Keratinocyte (primary cell): Measurements from ENCODE around the gene SLC10A6. TPM values are rescaled to one million over a fixed set of nuclear protein-coding genes. Genes with fewer than 3 reads are reported as not detected.

ENCODE experiments used
- DNase-seq: peaks from one replicate; pipeline ENCODE4 v3.0.0-alpha.2; 2011; ENCODE audit warnings: low read depth, missing footprints, low spot score
- FAIRE-seq: peaks from 2 replicates; lab custom pipeline; 2011; peaks lifted over from hg19 to GRCh38; lab: Jason Lieb, UNC
- H2AFZ ChIP-seq: 2 replicates; pipeline ENCODE4 v1.6.0; 2012; ENCODE audit warnings: low read length, control low read depth, inconsistent platforms; ENCODE audit not compliant: control insufficient read depth
- H3K27ac ChIP-seq: 2 replicates; pipeline ENCODE4 v1.5.1; 2011; ENCODE audit warnings: low read length; ENCODE audit not compliant: control insufficient read depth, insufficient read depth
- H3K27me3 ChIP-seq: 3 replicates; pipeline ENCODE4 v1.6.0; 2011; ENCODE audit warnings: low read length; ENCODE audit not compliant: control insufficient read depth, insufficient read depth; ENCODE audit errors: extremely low read depth
- H3K36me3 ChIP-seq, 2 experiments: 2 replicates in 1 of 2; 3 replicates in 1 of 2; pipeline ENCODE4 v1.5.1; 2011; ENCODE audit warnings: low read length in 2 of 2, mild to moderate bottlenecking in 1 of 2; ENCODE audit not compliant: control insufficient read depth in 2 of 2, insufficient read depth in 2 of 2; ENCODE audit errors: extremely low read depth in 1 of 2
- H3K4me1 ChIP-seq: 3 replicates; pipeline ENCODE4 v1.5.1; 2011; ENCODE audit warnings: low read length; ENCODE audit not compliant: control insufficient read depth, insufficient read depth; ENCODE audit errors: extremely low read depth
- H3K4me2 ChIP-seq: 3 replicates; pipeline ENCODE4 v1.6.0; 2011; ENCODE audit warnings: low read depth, low read length; ENCODE audit not compliant: control insufficient read depth, insufficient read depth; ENCODE audit errors: extremely low read depth
- H3K4me3 ChIP-seq, 3 experiments: fragments of 200-600 bp in 1 of 3; sonication (generic) in 1 of 3; 2 replicates in 2 of 3; 3 replicates in 1 of 3; pipeline ENCODE4 v1.5.1; 2011 to 2016; ENCODE audit warnings: low read length in 3 of 3, mild to moderate bottlenecking in 3 of 3, control low read depth in 2 of 3, inconsistent platforms in 1 of 3, low read depth in 1 of 3, mixed read lengths in 1 of 3, mixed run types in 1 of 3, moderate library complexity in 1 of 3; ENCODE audit not compliant: control insufficient read depth in 2 of 3, insufficient read depth in 2 of 3; ENCODE audit errors: extremely low read depth in 1 of 3
- H3K79me2 ChIP-seq: 2 replicates; pipeline ENCODE4 v1.6.0; 2012; ENCODE audit warnings: low read length; ENCODE audit not compliant: control insufficient read depth, insufficient read depth
- H3K9ac ChIP-seq: 3 replicates; pipeline ENCODE4 v1.6.0; 2011; ENCODE audit warnings: low read length; ENCODE audit not compliant: control insufficient read depth, insufficient read depth; ENCODE audit errors: extremely low read depth
- H3K9me1 ChIP-seq: 3 replicates; pipeline ENCODE4 v1.6.0; 2011; ENCODE audit warnings: low read length; ENCODE audit not compliant: control insufficient read depth, insufficient read depth; ENCODE audit errors: extremely low read depth
- H3K9me3 ChIP-seq: 2 replicates; pipeline ENCODE4 v1.5.1; 2012; ENCODE audit warnings: low read depth, low read length; ENCODE audit not compliant: control insufficient read depth
- H4K20me1 ChIP-seq: 3 replicates; pipeline ENCODE4 v1.6.0; 2011; ENCODE audit warnings: low read length; ENCODE audit not compliant: control insufficient read depth, insufficient read depth; ENCODE audit errors: extremely low read depth
- CTCF ChIP-seq, 3 experiments: IDR thresholded peaks in 1 of 3; conservative IDR thresholded peaks in 1 of 3; optimal IDR thresholded peaks in 1 of 3; 2 replicates in 2 of 3; 3 replicates in 1 of 3; pipeline versions ENCODE3 to v1.5.1; 2011; ENCODE audit warnings: low read length in 3 of 3, mild to moderate bottlenecking in 3 of 3, moderate library complexity in 2 of 3, control low read depth in 1 of 3, inconsistent platforms in 1 of 3; ENCODE audit not compliant: insufficient read depth in 2 of 3; ENCODE audit errors: extremely low read depth in 1 of 3
- EZH2 ChIP-seq: IDR thresholded peaks from one replicate; pipeline ENCODE4 v1.6.1; 2012; ENCODE audit warnings: inconsistent platforms, mild to moderate bottlenecking, low read length, moderate library complexity
- dilution Hi-C: fragments of 300-500 bp; cut with MboI; formaldehyde crosslinking; loops from one replicate; pipeline ENCODE4 v1.7.0; 2020; ENCODE audit warnings: low sequenced_read_pairs; ENCODE audit not compliant: extremely low pct_ligation_motif_present
- polyA minus RNA-seq, 3 experiments: library from RNA; depleted of rRNA, polyadenylated mRNA; stranded (reverse); fragments of >200 nt; gene quantifications; 1 replicate in 1 of 3; 2 replicates in 1 of 3; 3 replicates in 1 of 3; pipeline ENCODE4 v1.2.3, GENCODE V29; 2011
- polyA plus RNA-seq, 5 experiments: library from polyadenylated mRNA; depleted of rRNA in 3 of 5; stranded (reverse) in 3 of 5; stranded (forward) in 1 of 5; unstranded in 1 of 5; fragments of >200 nt; gene quantifications; 1 replicate in 1 of 5; 2 replicates in 3 of 5; 3 replicates in 1 of 5; pipeline versions ENCODE4 v1.2.1 to v1.2.3, GENCODE V29; 2011 to 2012; ENCODE audit warnings: missing spikeins in 2 of 5, low read depth in 1 of 5, low replicate concordance in 1 of 5

Gene SLC10A6, protein sequence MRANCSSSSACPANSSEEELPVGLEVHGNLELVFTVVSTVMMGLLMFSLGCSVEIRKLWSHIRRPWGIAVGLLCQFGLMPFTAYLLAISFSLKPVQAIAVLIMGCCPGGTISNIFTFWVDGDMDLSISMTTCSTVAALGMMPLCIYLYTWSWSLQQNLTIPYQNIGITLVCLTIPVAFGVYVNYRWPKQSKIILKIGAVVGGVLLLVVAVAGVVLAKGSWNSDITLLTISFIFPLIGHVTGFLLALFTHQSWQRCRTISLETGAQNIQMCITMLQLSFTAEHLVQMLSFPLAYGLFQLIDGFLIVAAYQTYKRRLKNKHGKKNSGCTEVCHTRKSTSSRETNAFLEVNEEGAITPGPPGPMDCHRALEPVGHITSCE
- 26.2 to 28.6 TPM (median 27.7 TPM) in 3 replicates for polyA plus RNA-seq
- 26.1 TPM for polyA plus RNA-seq (2011; ENCODE audit: low read depth)
- 11.1 and 13.7 TPM in 2 replicates for polyA plus RNA-seq (2011; cell fraction: cytosol; rRNA removed)
- 44.9 and 47.5 TPM in 2 replicates for polyA plus RNA-seq (2011; cell fraction: nucleus; rRNA removed)
- polyA plus RNA-seq (2012; ENCODE audit: low replicate concordance), result 20.0 and 34.8 TPM in 2 replicates
- polyA minus RNA-seq, result 67.6 to 119 TPM (median 108 TPM) in 3 replicates
- 42.8 TPM for polyA minus RNA-seq (2011; cell fraction: cytosol; rRNA and poly(A)+ RNA removed)
- 95.7 and 152 TPM in 2 replicates for polyA minus RNA-seq (2011; cell fraction: nucleus; rRNA and poly(A)+ RNA removed)

DNA sequence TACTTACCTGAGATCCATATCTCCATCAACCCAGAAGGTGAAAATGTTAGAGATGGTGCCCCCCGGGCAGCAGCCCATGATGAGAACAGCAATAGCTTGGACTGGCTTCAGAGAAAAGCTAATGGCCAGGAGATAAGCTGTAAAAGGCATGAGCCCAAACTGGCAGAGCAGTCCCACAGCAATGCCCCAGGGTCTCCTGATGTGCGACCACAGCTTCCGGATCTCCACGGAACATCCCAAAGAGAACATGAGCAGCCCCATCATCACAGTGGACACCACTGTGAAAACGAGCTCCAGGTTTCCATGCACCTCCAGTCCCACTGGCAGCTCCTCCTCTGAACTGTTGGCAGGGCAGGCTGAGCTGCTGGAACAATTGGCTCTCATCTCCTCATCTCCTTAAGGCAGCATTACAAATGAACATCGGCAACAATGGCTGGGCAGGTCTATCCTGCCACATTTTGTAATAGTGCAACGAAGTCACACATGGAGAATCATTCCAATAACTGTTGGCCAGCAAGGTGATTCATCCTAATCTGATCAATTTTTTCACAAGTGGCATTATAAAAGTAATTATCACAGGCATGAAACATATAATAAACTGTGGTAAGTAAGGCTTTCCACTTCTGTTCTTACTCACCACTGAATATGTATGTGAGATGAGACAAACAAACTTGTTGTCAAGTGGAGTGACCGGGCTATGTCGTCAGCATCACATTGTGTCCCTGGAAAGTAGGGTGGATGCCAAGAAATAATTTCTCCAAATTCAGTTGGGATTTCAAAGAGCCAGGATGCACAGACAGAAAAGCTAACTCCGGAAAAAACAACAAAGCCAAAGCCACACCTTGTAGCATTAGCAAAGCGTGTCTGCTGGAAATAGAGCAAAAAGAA lies at the start of gene SLC10A6:
SLC10A6 (minus strand) TSS at position 653 of the 888 bp plus-strand sequence; CDS start at position 384, 269 bp downstream.
- H3K4me1 ChIP-seq, result peaks cover 45% of the 10 kb centered on the region
- FAIRE-seq (peak; percentile 95), DNase-seq (no peak)
- dilution Hi-C loops, result no loop called here
- no peaks in the 10 kb centered on the region for H4K20me1 ChIP-seq
- TF ChIP-seq CTCF (optimal IDR thresholded peaks at IDR 0.05 in 1 of 3, IDR thresholded peaks at IDR 0.05 in 1 of 3, conservative IDR thresholded peaks at IDR 0.05 in 1 of 3; ENCODE audit: extremely low read depth in 1 of 3, insufficient read depth in 2 of 3, low read length in 3 of 3) (no peak), EZH2 (no peak)
- peaks cover 0 to 2% of the 10 kb centered on the region in 2 experiments for H3K36me3 ChIP-seq
- no peaks in the 10 kb centered on the region for H3K9me3 ChIP-seq
- peaks cover 48% of the 10 kb centered on the region for H3K79me2 ChIP-seq
- H3K27ac ChIP-seq, result peak within 1 kb of the TSS; percentile 96
- H3K4me3 ChIP-seq, result peak within 1 kb of the TSS; percentile 52 to 82 (median 68)
- no peaks in the 10 kb centered on the region for H3K27me3 ChIP-seq
- H3K9me1 ChIP-seq, result no peaks in the 10 kb centered on the region
- peak within 1 kb of the TSS; percentile 95 for H3K4me2 ChIP-seq
- peak within 1 kb of the TSS; percentile 87 for H3K9ac ChIP-seq
- H2AFZ ChIP-seq, result peak within 1 kb of the TSS; percentile 64

- Histone ChIP-seq H3K27me3 (no peaks in the 10 kb centered on the region), H2AFZ (no peak overlapping the region), H3K9me1 (no peaks in the 10 kb centered on the region), H3K4me1 (peaks cover 13% of the 10 kb centered on the region), H3K79me2 (peaks cover under 1% of the 10 kb centered on the region), H3K4me3 (no peak overlapping the region), H4K20me1 (no peaks in the 10 kb centered on the region), H3K9ac (no peak overlapping the region), H3K4me2 (no peak overlapping the region), H3K9me3 (no peaks in the 10 kb centered on the region), H3K27ac (no peak overlapping the region), H3K36me3 (no peaks in the 10 kb centered on the region)
- dilution Hi-C loops, result no loop called here
- FAIRE-seq (no peak), DNase-seq (no peak)
- TF ChIP-seq CTCF (optimal IDR thresholded peaks at IDR 0.05 in 1 of 3, IDR thresholded peaks at IDR 0.05 in 1 of 3, conservative IDR thresholded peaks at IDR 0.05 in 1 of 3; ENCODE audit: extremely low read depth in 1 of 3, insufficient read depth in 2 of 3, low read length in 3 of 3) (peak in 2 of 3 experiments; percentile 33 to 53), EZH2 (no peak)
These were observed 49.4 kb upstream of the SLC10A6 start for GRCh38 chr4:86898562-86898961.
